Central memory CD8-positive, alpha-beta T cell (primary cell): ENCODE measurements around the gene THSD4.

ENCODE experiments used
- ATAC-seq: fragments of 150-1000 bp; cut with Tn5 transposase; replicated peaks from 2 replicates; pipeline ENCODE4 v1.10.0; 2022; ENCODE audit warnings: mild to moderate bottlenecking, moderate FRiP score, moderate number of reproducible peaks; ENCODE audit not compliant: poor library complexity, severe bottlenecking; ENCODE audit errors: extremely low read depth
- DNase-seq, 2 donors: peaks; one replicate each; pipeline ENCODE4 v3.0.0; 2021; ENCODE audit warnings: low spot score in 2 of 2
- H3K27ac Mint-ChIP-seq: one replicate; pipeline ENCODE4 v1.8.0; 2022; ENCODE audit warnings: low read depth, mild to moderate bottlenecking, moderate library complexity, mixed read lengths
- H3K27me3 Mint-ChIP-seq: one replicate; pipeline ENCODE4 v1.8.0; 2022; ENCODE audit warnings: mixed read lengths
- H3K36me3 Mint-ChIP-seq: one replicate; pipeline ENCODE4 v1.8.0; 2022; ENCODE audit warnings: mild to moderate bottlenecking, moderate library complexity, mixed read lengths; ENCODE audit not compliant: insufficient read depth
- H3K4me1 Mint-ChIP-seq: one replicate; pipeline ENCODE4 v1.8.0; 2022; ENCODE audit warnings: mixed read lengths
- H3K4me3 Mint-ChIP-seq: one replicate; pipeline ENCODE4 v1.8.0; 2022; ENCODE audit warnings: mild to moderate bottlenecking, moderate library complexity, mixed read lengths
- H3K9me3 Mint-ChIP-seq: one replicate; pipeline ENCODE4 v1.8.0; 2022; ENCODE audit warnings: mixed read lengths

Gene THSD4

GRCh38 chr15:71679223-71679792 is 564.0 kb downstream of the THSD4 start:
- H3K27ac Mint-ChIP-seq = no peak overlapping the region
- H3K4me1 Mint-ChIP-seq = no peaks in the 10 kb centered on the region
- DNase-seq (no peak), ATAC-seq (no peak)
- H3K4me3 Mint-ChIP-seq = no peak overlapping the region
- H3K27me3 Mint-ChIP-seq = peaks cover 44% of the 10 kb centered on the region
- no peaks in the 10 kb centered on the region for H3K36me3 Mint-ChIP-seq
- no peaks in the 10 kb centered on the region for H3K9me3 Mint-ChIP-seq

- H3K36me3 Mint-ChIP-seq = no peaks in the 10 kb centered on the region
- DNase-seq (no peak), ATAC-seq (no peak)
- no peak overlapping the region for H3K4me3 Mint-ChIP-seq
- H3K27me3 Mint-ChIP-seq = peaks cover 39% of the 10 kb centered on the region
- H3K4me1 Mint-ChIP-seq = no peaks in the 10 kb centered on the region
- no peaks in the 10 kb centered on the region for H3K9me3 Mint-ChIP-seq
- H3K27ac Mint-ChIP-seq = no peak overlapping the region
Measured at GRCh38 chr15:71679793-71680353, 564.6 kb downstream of the THSD4 start.

GRCh38 chr15:71682001-71682400 is 566.7 kb downstream of the THSD4 start:
- Mint-ChIP-seq H3K27ac (no peak overlapping the region), H3K27me3 (peaks cover 27% of the 10 kb centered on the region), H3K4me3 (no peak overlapping the region), H3K36me3 (no peaks in the 10 kb centered on the region), H3K4me1 (no peaks in the 10 kb centered on the region), H3K9me3 (no peaks in the 10 kb centered on the region)
- ATAC-seq (no peak), DNase-seq (no peak)

GRCh38 chr15:71683411-71684274 is 568.4 kb downstream of the THSD4 start:
- Mint-ChIP-seq H3K9me3 (no peaks in the 10 kb centered on the region), H3K4me1 (no peaks in the 10 kb centered on the region), H3K36me3 (no peaks in the 10 kb centered on the region), H3K27ac (no peak overlapping the region), H3K27me3 (peaks cover 36% of the 10 kb centered on the region), H3K4me3 (no peak overlapping the region)
- DNase-seq = no peak
- no peak for ATAC-seq

GRCh38 chr15:71685420-71685993 is 570.2 kb downstream of the THSD4 start:
- Mint-ChIP-seq H3K4me3 (no peak overlapping the region), H3K4me1 (no peaks in the 10 kb centered on the region), H3K27ac (no peak overlapping the region), H3K27me3 (peaks cover 35% of the 10 kb centered on the region), H3K9me3 (no peaks in the 10 kb centered on the region), H3K36me3 (no peaks in the 10 kb centered on the region)
- DNase-seq = no peak
- no peak for ATAC-seq

GRCh38 chr15:71686221-71687050 is 571.2 kb downstream of the THSD4 start:
- H3K27me3 Mint-ChIP-seq = peaks cover 36% of the 10 kb centered on the region
- ATAC-seq = no peak
- no peak for DNase-seq
- H3K4me3 Mint-ChIP-seq = no peak overlapping the region
- no peak overlapping the region for H3K27ac Mint-ChIP-seq
- H3K9me3 Mint-ChIP-seq = no peaks in the 10 kb centered on the region
- no peaks in the 10 kb centered on the region for H3K4me1 Mint-ChIP-seq
- H3K36me3 Mint-ChIP-seq = no peaks in the 10 kb centered on the region

GRCh38 chr15:71687902-71688508 is 572.7 kb downstream of the THSD4 start:
- no peak for DNase-seq
- Mint-ChIP-seq H3K4me3 (no peak overlapping the region), H3K36me3 (no peaks in the 10 kb centered on the region), H3K27me3 (peaks cover 34% of the 10 kb centered on the region), H3K9me3 (no peaks in the 10 kb centered on the region), H3K4me1 (no peaks in the 10 kb centered on the region), H3K27ac (no peak overlapping the region)
- no peak for ATAC-seq

GRCh38 chr15:71688509-71689094 is 573.3 kb downstream of the THSD4 start:
- no peak for DNase-seq
- peaks cover 28% of the 10 kb centered on the region for H3K27me3 Mint-ChIP-seq
- no peaks in the 10 kb centered on the region for H3K4me1 Mint-ChIP-seq
- no peak overlapping the region for H3K4me3 Mint-ChIP-seq
- no peaks in the 10 kb centered on the region for H3K9me3 Mint-ChIP-seq
- no peak for ATAC-seq
- H3K27ac Mint-ChIP-seq = no peak overlapping the region
- H3K36me3 Mint-ChIP-seq = no peaks in the 10 kb centered on the region

- Mint-ChIP-seq H3K27me3 (peaks cover 41% of the 10 kb centered on the region), H3K27ac (no peak overlapping the region), H3K4me3 (no peak overlapping the region), H3K36me3 (no peaks in the 10 kb centered on the region), H3K4me1 (no peaks in the 10 kb centered on the region), H3K9me3 (no peaks in the 10 kb centered on the region)
- ATAC-seq (no peak), DNase-seq (no peak)
Measured at GRCh38 chr15:71691081-71691457, 575.8 kb downstream of the THSD4 start.

- H3K36me3 Mint-ChIP-seq = no peaks in the 10 kb centered on the region
- no peaks in the 10 kb centered on the region for H3K9me3 Mint-ChIP-seq
- H3K4me1 Mint-ChIP-seq = no peaks in the 10 kb centered on the region
- DNase-seq = no peak
- H3K27ac Mint-ChIP-seq = no peak overlapping the region
- no peak for ATAC-seq
- peaks cover 48% of the 10 kb centered on the region for H3K27me3 Mint-ChIP-seq
- H3K4me3 Mint-ChIP-seq = no peak overlapping the region
Measured at GRCh38 chr15:71691458-71692417, 576.5 kb downstream of the THSD4 start.

GRCh38 chr15:71697236-71697635 is 582.0 kb downstream of the THSD4 start:
- Mint-ChIP-seq H3K27me3 (peaks cover 21% of the 10 kb centered on the region), H3K27ac (no peak overlapping the region), H3K36me3 (no peaks in the 10 kb centered on the region), H3K4me3 (no peak overlapping the region), H3K9me3 (no peaks in the 10 kb centered on the region), H3K4me1 (no peaks in the 10 kb centered on the region)
- ATAC-seq (no peak), DNase-seq (no peak)
